Common myeloid progenitor, CD34-positive (primary cell): ENCODE results near the gene SPOCK3.

Experiments
- CTCF ChIA-PET: fragments of 350-600 bp; sonication (Branson Sonifier 250); formaldehyde crosslinking; loops from one replicate; lab custom pipeline; 2021; ENCODE audit warnings: antibody characterized with exemption; lab: Charles Lee
- POLR2A ChIA-PET: fragments of 350-600 bp; sonication (Branson Sonifier 250); formaldehyde crosslinking; loops from one replicate; lab custom pipeline; 2021; ENCODE audit warnings: antibody characterized with exemption; lab: Charles Lee
- DNase-seq, 3 donors: peaks; one replicate each; pipeline versions ENCODE4 v3.0.0 to v3.0.0-alpha.2; 2013
- H3K27ac ChIP-seq, 2 experiments: 1 replicate in 1 of 2; 2 replicates in 1 of 2; pipeline ENCODE4 v1.7.0; 2013; ENCODE audit warnings: inconsistent platforms in 2 of 2, low read length in 2 of 2, mild to moderate bottlenecking in 2 of 2, low read depth in 1 of 2, moderate library complexity in 1 of 2; ENCODE audit not compliant: severe bottlenecking in 2 of 2, insufficient read depth in 1 of 2, poor library complexity in 1 of 2
- H3K27me3 ChIP-seq, 5 experiments: replicated peaks in 2 of 5; 1 replicate in 3 of 5; 2 replicates in 2 of 5; pipeline versions ENCODE4 v1.6.1 to v1.7.0; 2013; ENCODE audit warnings: low read length in 4 of 5, mild to moderate bottlenecking in 2 of 5, moderate library complexity in 2 of 5, inconsistent platforms in 1 of 5; ENCODE audit not compliant: insufficient read depth in 5 of 5, control insufficient read depth in 4 of 5
- H3K36me3 ChIP-seq, 4 experiments: 1 replicate in 2 of 4; 2 replicates in 2 of 4; pipeline versions ENCODE4 v1.6.1 to v1.7.0; 2013; ENCODE audit warnings: low read length in 3 of 4, control low read depth in 1 of 4, mild to moderate bottlenecking in 1 of 4; ENCODE audit not compliant: control insufficient read depth in 4 of 4, insufficient read depth in 4 of 4
- H3K4me1 ChIP-seq, 4 experiments: 1 replicate in 3 of 4; 2 replicates in 1 of 4; pipeline versions ENCODE4 v1.6.1 to v1.7.1; 2013; ENCODE audit warnings: low read length in 3 of 4, mild to moderate bottlenecking in 3 of 4, control low read depth in 1 of 4, inconsistent platforms in 1 of 4, moderate library complexity in 1 of 4; ENCODE audit not compliant: control insufficient read depth in 4 of 4, insufficient read depth in 4 of 4; ENCODE audit errors: control extremely low read depth in 1 of 4
- H3K4me3 ChIP-seq, 7 experiments: 1 replicate in 4 of 7; 2 replicates in 3 of 7; pipeline versions ENCODE4 v1.5.1 to v1.7.0; 2013; ENCODE audit warnings: mild to moderate bottlenecking in 7 of 7, low read length in 6 of 7, moderate library complexity in 6 of 7, inconsistent platforms in 2 of 7, low read depth in 2 of 7, control low read depth in 1 of 7; ENCODE audit not compliant: insufficient read depth in 4 of 7, control insufficient read depth in 1 of 7; ENCODE audit errors: extremely low read depth in 1 of 7
- H3K9me3 ChIP-seq, 5 experiments: 1 replicate in 4 of 5; 2 replicates in 1 of 5; pipeline versions ENCODE4 v1.6.1 to v1.7.1; 2013; ENCODE audit warnings: low read length in 4 of 5, mild to moderate bottlenecking in 2 of 5, inconsistent platforms in 1 of 5, low read depth in 1 of 5, moderate library complexity in 1 of 5; ENCODE audit not compliant: control insufficient read depth in 4 of 5, insufficient read depth in 2 of 5; ENCODE audit errors: control extremely low read depth in 1 of 5
- WGBS: methylation state at CpG from one replicate; pipeline ENCODE4 v1.1.5; 2013; ENCODE audit not compliant: insufficient coverage; 5-methylcytosine and 5-hydroxymethylcytosine counted together

The SPOCK3 gene

DNA sequence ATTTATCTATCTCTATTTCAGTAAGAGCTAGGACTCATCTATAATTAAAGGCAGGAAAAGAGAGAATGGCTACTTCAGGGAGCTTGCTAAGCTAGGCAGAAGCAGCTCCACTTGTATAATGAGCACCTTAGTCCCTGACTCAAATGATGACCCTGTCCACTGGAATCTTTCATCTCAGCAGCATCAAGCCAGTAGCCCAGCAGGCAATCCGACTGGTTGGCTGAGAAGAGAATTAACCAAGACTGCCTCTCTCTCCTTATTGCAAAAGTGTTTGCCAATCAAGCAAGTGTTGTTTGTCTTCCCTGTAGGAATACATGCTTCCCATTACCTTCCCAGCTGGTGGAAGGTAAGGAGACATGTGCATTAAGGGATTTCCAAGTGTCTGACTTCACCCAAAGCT, 3.9 kb upstream of the SPOCK3 start:
- 100% methylated on average over 1 of the region's 1 CpG for WGBS

GRCh38 chr4:167233685-167234315, 494 bp downstream of the SPOCK3 start:
- ChIA-PET CTCF (interaction anchor here (0.6 kb wide), 1 partner anchor 54 kb away, joined by 3 read pairs; no protein-coding TSS in a partner anchor), POLR2A (interaction anchor here (0.6 kb wide), 1 partner anchor 1846 kb away, joined by 3 read pairs; no protein-coding TSS in a partner anchor)
- no peaks in the 10 kb centered on the region for H3K36me3 ChIP-seq
- 0% methylated on average over 27 of the region's 40 CpGs for WGBS
- H3K27ac ChIP-seq: no peak overlapping the region
- H3K27me3 ChIP-seq: peaks cover 0 to 2% (median 0%) of the 10 kb centered on the region in 5 experiments
- H3K9me3 ChIP-seq: no peaks in the 10 kb centered on the region
- peak overlapping the region; percentile 50 to 96 (median 85) for H3K4me3 ChIP-seq
- peak; percentile 40 to 88 (median 80) for DNase-seq
- H3K4me1 ChIP-seq: peaks cover 0 to 14% (median 4%) of the 10 kb centered on the region in 4 experiments

More for the DNA sequence above, 3.9 kb upstream of the SPOCK3 start:
- ChIA-PET POLR2A (no interaction called here), CTCF (no interaction called here)
- no peak overlapping the region for H3K4me3 ChIP-seq
- no peak for DNase-seq
- H3K27me3 ChIP-seq: peaks cover 0 to 2% (median 0%) of the 10 kb centered on the region in 5 experiments
- no peaks in the 10 kb centered on the region for H3K9me3 ChIP-seq
- peaks cover 0 to 14% (median 4%) of the 10 kb centered on the region in 4 experiments for H3K4me1 ChIP-seq
- H3K27ac ChIP-seq: no peak overlapping the region
- no peaks in the 10 kb centered on the region for H3K36me3 ChIP-seq

GRCh38 chr4:167232805-167233684, 1.2 kb downstream of the SPOCK3 start:
- Histone ChIP-seq H3K9me3 (no peaks in the 10 kb centered on the region), H3K4me3 (peak overlapping the region in 6 of 7 experiments; percentile 70 to 96 (median 86)), H3K27me3 (peaks cover 0 to 2% (median 0%) of the 10 kb centered on the region in 5 experiments), H3K36me3 (no peaks in the 10 kb centered on the region), H3K27ac (no peak overlapping the region), H3K4me1 (peaks cover 0 to 14% (median 4%) of the 10 kb centered on the region in 4 experiments)
- POLR2A ChIA-PET: interaction anchor here (0.6 kb wide), 1 partner anchor 1847 kb away, joined by 3 read pairs; no protein-coding TSS in a partner anchor
- peak in 1 of 3 donors; percentile 10 for DNase-seq
- WGBS: 81% methylated on average over 21 of the region's 25 CpGs
- CTCF ChIA-PET: no interaction called here

GRCh38 chr4:167230744-167231143, 3.5 kb downstream of the SPOCK3 start:
- no peak for DNase-seq
- POLR2A ChIA-PET: interaction anchor here (0.6 kb wide), 1 partner anchor 181 kb away, joined by 3 read pairs; no protein-coding TSS in a partner anchor
- no peak overlapping the region for H3K27ac ChIP-seq
- peaks cover 0 to 2% (median 0%) of the 10 kb centered on the region in 5 experiments for H3K27me3 ChIP-seq
- 100% methylated on average over 2 of the region's 5 CpGs for WGBS
- H3K4me3 ChIP-seq: no peak overlapping the region
- CTCF ChIA-PET: no interaction called here
- no peaks in the 10 kb centered on the region for H3K9me3 ChIP-seq
- H3K4me1 ChIP-seq: peaks cover 0 to 14% (median 4%) of the 10 kb centered on the region in 4 experiments
- no peaks in the 10 kb centered on the region for H3K36me3 ChIP-seq

GRCh38 chr4:167222099-167222498, 12.2 kb downstream of the SPOCK3 start:
- no peaks in the 10 kb centered on the region for H3K36me3 ChIP-seq
- H3K4me3 ChIP-seq: no peak overlapping the region
- peaks cover 0 to 14% (median 0%) of the 10 kb centered on the region in 4 experiments for H3K4me1 ChIP-seq
- H3K9me3 ChIP-seq: no peaks in the 10 kb centered on the region
- DNase-seq: peak in 2 of 3 donors; percentile 53 to 57
- ChIA-PET POLR2A (no interaction called here), CTCF (no interaction called here)
- no CpG with 5 or more reads among the region's 2 CpGs for WGBS
- no peaks in the 10 kb centered on the region for H3K27me3 ChIP-seq
- H3K27ac ChIP-seq: no peak overlapping the region

DNA sequence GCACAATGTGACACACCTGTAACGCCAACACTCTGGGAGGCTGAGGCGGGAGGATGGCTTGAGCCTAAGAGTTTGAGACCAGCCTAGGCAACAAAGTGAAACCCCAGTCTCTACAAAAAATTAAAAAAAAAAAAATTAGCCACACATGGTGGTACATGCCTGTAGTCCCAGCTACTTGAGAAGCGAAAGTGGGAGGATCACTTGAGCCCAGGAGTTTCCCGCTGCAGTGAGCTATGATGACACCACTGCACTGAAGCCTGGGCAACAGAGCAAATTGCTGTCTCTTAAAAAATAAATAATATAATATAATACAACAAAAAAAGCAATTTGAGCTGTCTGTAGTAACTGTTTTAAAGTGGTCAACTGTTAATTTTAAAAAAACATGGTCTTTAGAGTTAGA, 13.2 kb downstream of the SPOCK3 start:
- Histone ChIP-seq H3K9me3 (no peaks in the 10 kb centered on the region), H3K27ac (no peak overlapping the region), H3K36me3 (no peaks in the 10 kb centered on the region), H3K27me3 (no peaks in the 10 kb centered on the region), H3K4me3 (no peak overlapping the region), H3K4me1 (peaks cover 0 to 14% (median 0%) of the 10 kb centered on the region in 4 experiments)
- WGBS: 100% methylated on average over 2 of the region's 4 CpGs
- DNase-seq: no peak
- ChIA-PET CTCF (interaction anchor here (0.6 to 0.7 kb wide), 2 partner anchors 15 to 267 kb away, joined by 3 read pairs; no protein-coding TSS in a partner anchor), POLR2A (no interaction called here)
